NCI-H2107 treated with DMSO at 0.1 percent for 48 hours (cell line): Measurements from ENCODE around the gene STMN1.
"Not testable (repeated sequence)": the region's sequence is repeated elsewhere in the genome, so short reads cannot be mapped to it uniquely, and the experiment has no call there.

Experiments
- DNase-seq: peaks from one replicate; lab custom pipeline; 2025; ENCODE audit not compliant: unreplicated experiment; lab: John Stamatoyannopoulos, UW

Gene STMN1

GRCh38 chr1:25905680-25906643, at the start of gene STMN1:
STMN1 (minus strand) TSS chr1:25906419; CDS start chr1:25904676, 1,743 bp downstream.
- peak; percentile 90 for DNase-seq

- DNase-seq, result no peak
Observed at GRCh38 chr1:25955553-25955952, 49.3 kb upstream of the STMN1 start.

- DNase-seq, result no peak
Observed at GRCh38 chr1:25954282-25954938, 48.2 kb upstream of the STMN1 start.

GRCh38 chr1:25952841-25953401, 46.7 kb upstream of the STMN1 start:
- DNase-seq, result no peak

GRCh38 chr1:25948641-25949040, 42.4 kb upstream of the STMN1 start:
- no peak for DNase-seq

- DNase-seq, result no peak
Observed at GRCh38 chr1:25947027-25947426, 40.8 kb upstream of the STMN1 start.

- no peak for DNase-seq
Observed at GRCh38 chr1:25945761-25946160, 39.5 kb upstream of the STMN1 start.

GRCh38 chr1:25944986-25945385, 38.8 kb upstream of the STMN1 start:
- no peak for DNase-seq

- DNase-seq, result not testable (repeated sequence)
Observed at GRCh38 chr1:25943511-25943910, 37.3 kb upstream of the STMN1 start.

GRCh38 chr1:25936947-25937346, 30.7 kb upstream of the STMN1 start:
- no peak for DNase-seq

- no peak for DNase-seq
Observed at GRCh38 chr1:25933479-25934365, 27.5 kb upstream of the STMN1 start.

- not testable (repeated sequence) for DNase-seq
Observed at GRCh38 chr1:25932811-25933400, 26.7 kb upstream of the STMN1 start.

- no peak for DNase-seq
Observed at GRCh38 chr1:25932321-25932720, 26.1 kb upstream of the STMN1 start.

GRCh38 chr1:25929016-25929415, 22.8 kb upstream of the STMN1 start:
- DNase-seq, result no peak

- no peak for DNase-seq
Observed at GRCh38 chr1:25927521-25928265, 21.5 kb upstream of the STMN1 start.

GRCh38 chr1:25926731-25927496, 20.7 kb upstream of the STMN1 start:
- DNase-seq, result peak; percentile 48

- no peak for DNase-seq
Observed at GRCh38 chr1:25924454-25924853, 18.2 kb upstream of the STMN1 start.

- peak; percentile 71 for DNase-seq
Observed at GRCh38 chr1:25922971-25923552, 16.8 kb upstream of the STMN1 start.
